HCT116 (cell line): Measurements from ENCODE around the gene TFPT. TPM values are rescaled to one million over a fixed set of nuclear protein-coding genes. Genes with fewer than 3 reads are reported as not detected.

Source experiments
- ATAC-seq: fragments of 200-7000 bp; cut with Tn5 transposase; 2 replicates; pipeline ENCODE4 v1.9.1; 2020; ENCODE audit warnings: mild to moderate bottlenecking, moderate library complexity
- BruUV-seq: library from RNA; stranded (reverse); fragments of 400-500 nt; replicated peaks from 2 replicates; lab custom pipeline; 2021; lab: Mats Ljungman, UMichigan
- CTCF ChIA-PET: fragments of 300-600 bp; sonication (Branson Sonifier 250); formaldehyde crosslinking; loops from one replicate; lab custom pipeline; 2021; ENCODE audit warnings: antibody characterized with exemption; lab: Charles Lee
- POLR2A ChIA-PET: fragments of 300-600, 350-600 bp; sonication (Branson Sonifier 250); formaldehyde crosslinking; loops from one replicate; lab custom pipeline; 2021; ENCODE audit warnings: antibody characterized with exemption; lab: Charles Lee
- RAD21 ChIA-PET, 2 experiments: fragments of 300-600 bp; sonication (Branson Sonifier 250); formaldehyde crosslinking; loops; one replicate each; lab custom pipeline; 2023; ENCODE audit warnings: low total read pairs in 2 of 2; ENCODE audit not compliant: uncharacterized antibody in 2 of 2, unreplicated experiment in 2 of 2, low non-redundant PET in 1 of 2; lab: Charles Lee
- DNase-seq: peaks from one replicate; pipeline ENCODE4 v3.0.0-alpha.2; 2010; ENCODE audit warnings: low read depth, low spot score
- H2AFZ ChIP-seq: fragments of 200-600 bp; shearing (Covaris generic), sonication (generic); 2 replicates; pipeline ENCODE4 v1.6.1; 2017; ENCODE audit warnings: low read depth, mixed run types, mixed read lengths, antibody characterized with exemption, low read length; ENCODE audit not compliant: poor library complexity, severe bottlenecking
- H3K27ac ChIP-seq: 2 replicates; pipeline ENCODE4 v1.5.1; 2012; ENCODE audit warnings: low read depth, low read length
- H3K27me3 ChIP-seq: fragments of 200-600 bp; sonication (generic); 2 replicates; pipeline ENCODE4 v1.6.1; 2016; ENCODE audit warnings: mixed run types, low read length, mixed read lengths; ENCODE audit not compliant: insufficient read depth
- H3K36me3 ChIP-seq, 2 experiments: fragments of 200-500 bp in 1 of 2; fragments of 200-600 bp in 1 of 2; sonication (Bioruptor generic) in 1 of 2; sonication (generic) in 1 of 2; 2 replicates each; pipeline versions ENCODE4 v1.5.1 to v1.6.1; 2014 to 2016; ENCODE audit warnings: low read length in 2 of 2, inconsistent platforms in 1 of 2, mixed read lengths in 1 of 2, mixed run types in 1 of 2; ENCODE audit not compliant: insufficient read depth in 2 of 2, control insufficient read depth in 1 of 2
- H3K4me1 ChIP-seq, 2 experiments: fragments of 200-600 bp in 1 of 2; sonication (generic) in 1 of 2; 2 replicates each; pipeline versions ENCODE4 v1.5.1 to v1.6.1; 2012 to 2017; ENCODE audit warnings: low read length in 2 of 2, inconsistent platforms in 1 of 2, mild to moderate bottlenecking in 1 of 2, mixed read lengths in 1 of 2, mixed run types in 1 of 2, moderate library complexity in 1 of 2; ENCODE audit not compliant: insufficient read depth in 2 of 2, control insufficient read depth in 1 of 2
- H3K4me2 ChIP-seq: fragments of 200-600 bp; sonication (generic); 2 replicates; pipeline ENCODE4 v1.6.1; 2017; ENCODE audit warnings: mixed run types, low read length, mixed read lengths
- H3K4me3 ChIP-seq, 2 experiments: fragments of 200-600 bp in 1 of 2; sonication (generic) in 1 of 2; replicated peaks in 1 of 2; 2 replicates each; pipeline ENCODE4 v1.5.1; 2011 to 2016; ENCODE audit warnings: low read length in 2 of 2, control low read depth in 1 of 2, low read depth in 1 of 2, mild to moderate bottlenecking in 1 of 2, mixed read lengths in 1 of 2, mixed run types in 1 of 2
- H3K79me2 ChIP-seq: fragments of 200-600 bp; sonication (generic); 2 replicates; pipeline ENCODE4 v1.6.1; 2017; ENCODE audit warnings: mild to moderate bottlenecking, mixed run types, low read length, moderate library complexity, mixed read lengths; ENCODE audit not compliant: insufficient read depth
- H3K9ac ChIP-seq: fragments of 200-600 bp; sonication (generic); 2 replicates; pipeline ENCODE4 v1.6.1; 2016; ENCODE audit warnings: low read length, mixed read lengths
- H3K9me2 ChIP-seq: fragments of 200-600 bp; sonication (generic), shearing (Covaris generic); 2 replicates; pipeline ENCODE4 v1.6.1; 2017; ENCODE audit warnings: mixed run types, mild to moderate bottlenecking, moderate library complexity; ENCODE audit not compliant: insufficient read depth
- H3K9me3 ChIP-seq, 2 experiments: fragments of 200-500 bp in 1 of 2; fragments of 200-600 bp in 1 of 2; sonication (Bioruptor generic) in 1 of 2; sonication (generic) in 1 of 2; 2 replicates each; pipeline ENCODE4 v1.6.1; 2014 to 2017; ENCODE audit warnings: low read length in 2 of 2, mixed read lengths in 2 of 2, inconsistent platforms in 1 of 2, low read depth in 1 of 2, mild to moderate bottlenecking in 1 of 2, mixed run types in 1 of 2, moderate library complexity in 1 of 2; ENCODE audit not compliant: control insufficient read depth in 1 of 2, insufficient read depth in 1 of 2
- H4K20me1 ChIP-seq: fragments of 200-600 bp; sonication (generic), shearing (Covaris generic); 2 replicates; pipeline ENCODE4 v1.6.1; 2017; ENCODE audit warnings: mixed run types, mild to moderate bottlenecking, moderate library complexity; ENCODE audit not compliant: insufficient read depth
- ATF3 ChIP-seq: IDR thresholded peaks from 2 replicates; pipeline ENCODE4 v1.6.1; 2012
- CBX3 ChIP-seq: IDR thresholded peaks from 2 replicates; pipeline ENCODE4 v1.6.1; 2012; ENCODE audit warnings: low read depth
- CEBPB ChIP-seq: IDR thresholded peaks from 2 replicates; pipeline ENCODE4 v1.6.1; 2012; ENCODE audit warnings: low read depth
- ELF1 ChIP-seq: IDR thresholded peaks from 2 replicates; pipeline ENCODE4 v1.6.1; 2012; ENCODE audit warnings: low read depth, borderline replicate concordance
- EZH2 ChIP-seq: fragments of 200-600 bp; sonication (generic); IDR thresholded peaks from 2 replicates; pipeline ENCODE4 v1.6.1; 2017; ENCODE audit warnings: antibody characterized with exemption, mixed run types
- EZH2phosphoT487 ChIP-seq: fragments of 200-600 bp; IDR thresholded peaks from 2 replicates; pipeline ENCODE4 v1.6.1; 2018; ENCODE audit warnings: antibody characterized with exemption, borderline replicate concordance
- FOSL1 ChIP-seq: IDR thresholded peaks from 2 replicates; pipeline ENCODE4 v1.6.1; 2012; ENCODE audit warnings: low read depth
- JUND ChIP-seq: IDR thresholded peaks from 2 replicates; pipeline ENCODE4 v1.6.1; 2012
- MAX ChIP-seq: IDR thresholded peaks from 2 replicates; pipeline ENCODE4 v1.6.1; 2012
- POLR2A ChIP-seq: IDR thresholded peaks from 2 replicates; pipeline ENCODE4 v1.7.0; 2011; ENCODE audit warnings: borderline replicate concordance; ENCODE audit not compliant: insufficient read depth, insufficient read length; ENCODE audit errors: extremely low read depth
- POLR2AphosphoS5 ChIP-seq: IDR thresholded peaks from 2 replicates; pipeline ENCODE4 v1.6.1; 2011; ENCODE audit warnings: mild to moderate bottlenecking, low read depth, low read length, moderate library complexity
- RAD21 ChIP-seq: IDR thresholded peaks from 2 replicates; pipeline ENCODE4 v1.6.1; 2012; ENCODE audit warnings: low read depth, mild to moderate bottlenecking
- REST ChIP-seq: IDR thresholded peaks from 2 replicates; pipeline ENCODE4 v1.6.1; 2012; ENCODE audit warnings: low read depth
- SIN3A ChIP-seq: IDR thresholded peaks from 2 replicates; pipeline ENCODE4 v1.6.1; 2012; ENCODE audit warnings: low read depth
- SP1 ChIP-seq: IDR thresholded peaks from 2 replicates; pipeline ENCODE4 v1.6.1; 2012; ENCODE audit warnings: low read depth
- SRF ChIP-seq: IDR thresholded peaks from 2 replicates; pipeline ENCODE4 v1.6.1; 2012; ENCODE audit warnings: low read depth
- YY1 ChIP-seq: IDR thresholded peaks from 2 replicates; pipeline ENCODE4 v1.6.1; 2011; ENCODE audit warnings: low read length, low read depth, moderate library complexity, mild to moderate bottlenecking; ENCODE audit not compliant: insufficient replicate concordance; ENCODE audit errors: extremely low read depth
- ZNF274 ChIP-seq: fragments of 200-500 bp; sonication (Bioruptor generic); IDR thresholded peaks from 2 replicates; pipeline ENCODE4 v1.6.1; 2014; ENCODE audit warnings: mild to moderate bottlenecking, low read depth, low read length, inconsistent platforms
- intact Hi-C: fragments of 100-400 bp; cut with micrococcal nuclease; formaldehyde crosslinking; loops from 2 replicates; pipeline ENCODE4 v1.10.0; 2022
- total RNA-seq: library from RNA; stranded (reverse); gene quantifications from one replicate; pipeline ENCODE4 v1.2.1, GENCODE V29; 2021; ENCODE audit not compliant: unreplicated experiment

Gene TFPT
- total RNA-seq, 1 experiment from 2014 or later, result 7.1 TPM

DNA sequence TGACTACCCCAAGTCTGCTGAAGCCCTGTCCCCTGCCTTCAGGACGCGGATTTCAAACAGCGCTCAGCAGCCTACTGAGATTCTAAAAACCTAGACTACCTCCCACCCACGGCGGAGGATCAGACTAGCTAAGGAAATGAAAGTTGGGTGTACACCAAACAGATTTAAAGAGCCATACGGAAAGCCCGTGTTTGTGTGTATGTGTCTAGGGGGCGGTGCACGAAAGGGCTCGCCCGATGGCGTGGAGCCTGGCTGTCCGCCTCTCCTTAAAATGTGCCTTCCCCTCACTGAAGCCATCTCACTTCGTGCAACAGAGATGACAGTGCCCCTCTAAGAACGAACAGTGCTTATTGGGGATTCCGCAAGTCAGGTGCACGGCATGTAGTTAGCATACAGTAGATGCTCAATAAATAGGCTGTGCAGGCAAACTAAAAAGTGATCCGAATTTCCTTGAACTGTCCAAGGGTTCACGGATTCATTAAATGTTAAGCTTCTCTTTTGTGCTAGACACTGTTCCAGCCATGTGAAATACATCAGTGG is 43.4 kb upstream of the TFPT start (continued):
- TF ChIP-seq REST (no peak), SIN3A (no peak; the same call in 1 of the 2 replicates), EZH2phosphoT487 (no peak), CEBPB (no peak), MAX (no peak), POLR2A (no peak), ZNF274 (no peak), ATF3 (no peak)
- TF ChIP-seq, all 23 proteins: peak for 0

- Histone ChIP-seq H2AFZ (no peak overlapping the region), H3K36me3 (peaks cover 45 to 47% of the 10 kb centered on the region in 2 experiments; a peak in 3 of 4 replicates), H3K79me2 (peaks cover 8% of the 10 kb centered on the region), H3K9me3 (no peaks in the 10 kb centered on the region), H4K20me1 (no peaks in the 10 kb centered on the region), H3K4me2 (no peak overlapping the region), H3K27me3 (no peaks in the 10 kb centered on the region), H3K9ac (no peak overlapping the region), H3K4me3 (no peak overlapping the region), H3K4me1 (peaks cover 18 to 30% of the 10 kb centered on the region in 2 experiments), H3K9me2 (no peaks in the 10 kb centered on the region), H3K27ac (no peak overlapping the region)
- RAD21 ChIA-PET, result no interaction called here
- BruUV-seq, result no TSS peak
- ATAC-seq (no peak), DNase-seq (no peak)
- intact Hi-C loops, result no loop called here
- CTCF ChIA-PET, result no interaction called here
- POLR2A ChIA-PET, result interaction anchor here (1.6 kb wide), 1 partner anchor 41 kb away, joined by 4 read pairs; the partner anchor contains the start of genes PRPF31 and TFPT
- TF ChIP-seq EZH2, result no peak
- TF ChIP-seq REST, result no peak
- TF ChIP-seq ELF1, result no peak
- TF ChIP-seq POLR2A, result no peak
- TF ChIP-seq CBX3, result no peak
- TF ChIP-seq FOSL1, result no peak
- no peak for TF ChIP-seq ATF3
- no peak for TF ChIP-seq MAX
- TF ChIP-seq SRF, result no peak
- no peak for TF ChIP-seq EZH2phosphoT487
- TF ChIP-seq YY1, result no peak
- TF ChIP-seq RAD21, result no peak
- no peak for TF ChIP-seq SP1
- TF ChIP-seq POLR2AphosphoS5, result no peak
- no peak for TF ChIP-seq JUND
- TF ChIP-seq CEBPB, result no peak
- no peak for TF ChIP-seq ZNF274
These were observed 41.5 kb upstream of the TFPT start for GRCh38 chr19:54156953-54157352.
